CD4-positive, alpha-beta T cell (primary cell): ENCODE measurements around the gene RBM28. TPM values are rescaled to one million over a fixed set of nuclear protein-coding genes. Genes with fewer than 3 reads are reported as not detected.

ENCODE experiments used
- ATAC-seq: fragments of 200-7000 bp; cut with Tn5 transposase; one replicate; pipeline ENCODE4 v1.10.0; 2022; ENCODE audit warnings: mild to moderate bottlenecking; ENCODE audit not compliant: poor library complexity
- CTCF ChIA-PET: fragments of 350-600 bp; sonication (Branson Sonifier 250); formaldehyde crosslinking; loops from one replicate; lab custom pipeline; 2021; ENCODE audit warnings: antibody characterized with exemption, inconsistent platforms; lab: Charles Lee
- POLR2A ChIA-PET: fragments of 350-600 bp; sonication (Branson Sonifier 250); formaldehyde crosslinking; loops from one replicate; lab custom pipeline; 2021; ENCODE audit warnings: antibody characterized with exemption, inconsistent platforms; lab: Charles Lee
- DNase-seq, 14 experiments: peaks; one replicate each; pipeline ENCODE4 v3.0.0-alpha.2; 2013 to 2020; ENCODE audit warnings: mixed read lengths in 2 of 14
- H3K27ac ChIP-seq, 2 donors: one replicate each; pipeline versions ENCODE4 v1.5.1 to v1.7.0; 2013; ENCODE audit warnings: low read length in 2 of 2, low read depth in 1 of 2, mild to moderate bottlenecking in 1 of 2
- H3K27me3 ChIP-seq, 2 experiments: 1 replicate in 1 of 2; 2 replicates in 1 of 2; pipeline versions ENCODE4 v1.6.1 to v1.7.0; 2013; ENCODE audit warnings: low read length in 2 of 2, control low read depth in 1 of 2, mild to moderate bottlenecking in 1 of 2, moderate library complexity in 1 of 2; ENCODE audit not compliant: insufficient read depth in 2 of 2, control insufficient read depth in 1 of 2
- H3K36me3 ChIP-seq: one replicate; pipeline ENCODE4 v1.6.1; 2013; ENCODE audit warnings: low read length, control low read depth; ENCODE audit not compliant: insufficient read depth
- H3K4me1 ChIP-seq: one replicate; pipeline ENCODE4 v1.6.1; 2013; ENCODE audit warnings: low read length, control low read depth; ENCODE audit not compliant: insufficient read depth
- H3K4me3 ChIP-seq: one replicate; pipeline ENCODE4 v1.5.1; 2013; ENCODE audit warnings: mild to moderate bottlenecking, low read length, moderate library complexity
- H3K9me3 ChIP-seq, 2 experiments: 1 replicate in 1 of 2; 2 replicates in 1 of 2; pipeline versions ENCODE4 v1.6.1 to v1.7.0; 2013; ENCODE audit warnings: low read length in 2 of 2, mild to moderate bottlenecking in 2 of 2, control low read depth in 1 of 2, moderate library complexity in 1 of 2; ENCODE audit not compliant: control insufficient read depth in 1 of 2, insufficient read depth in 1 of 2
- H3K27ac Mint-ChIP-seq: one replicate; pipeline ENCODE4 v1.8.0; 2020; ENCODE audit warnings: mixed read lengths
- H3K27me3 Mint-ChIP-seq: one replicate; pipeline ENCODE4 v1.8.0; 2021; ENCODE audit warnings: mixed read lengths
- H3K36me3 Mint-ChIP-seq: one replicate; pipeline ENCODE4 v1.8.0; 2021; ENCODE audit warnings: low read depth, mixed read lengths
- H3K4me1 Mint-ChIP-seq: one replicate; pipeline ENCODE4 v1.8.0; 2021; ENCODE audit warnings: low read depth, mixed read lengths
- H3K4me3 Mint-ChIP-seq: one replicate; pipeline ENCODE4 v1.8.0; 2020; ENCODE audit warnings: mild to moderate bottlenecking, mixed read lengths
- H3K9me3 Mint-ChIP-seq: one replicate; pipeline ENCODE4 v1.8.0; 2020; ENCODE audit warnings: mixed read lengths
- intact Hi-C, 2 experiments: fragments of 100-400 bp; cut with DNase I in 1 of 2; cut with micrococcal nuclease in 1 of 2; formaldehyde crosslinking; loops; one replicate each; pipeline versions ENCODE4 v1.15.1 to v1.9.0; 2023 to 2025; cut with DNase I, micrococcal nuclease
- total RNA-seq, 174 experiments: library from RNA in 2 of 174; stranded (reverse) in 2 of 174; gene quantifications; one replicate each; pipeline ENCODE4 v1.2.3 and lab custom pipeline; 2021 to 2026
- TF ChIP-seq, protein P1 (sequence below): fragments of 200-600 bp; IDR thresholded peaks from one replicate; pipeline ENCODE4 v1.8.0; 2022; ENCODE audit warnings: antibody characterized with exemption, mild to moderate bottlenecking

Gene RBM28
- total RNA-seq, 2 experiments from 2014 or later = 10.1 to 10.5 TPM

DNA sequence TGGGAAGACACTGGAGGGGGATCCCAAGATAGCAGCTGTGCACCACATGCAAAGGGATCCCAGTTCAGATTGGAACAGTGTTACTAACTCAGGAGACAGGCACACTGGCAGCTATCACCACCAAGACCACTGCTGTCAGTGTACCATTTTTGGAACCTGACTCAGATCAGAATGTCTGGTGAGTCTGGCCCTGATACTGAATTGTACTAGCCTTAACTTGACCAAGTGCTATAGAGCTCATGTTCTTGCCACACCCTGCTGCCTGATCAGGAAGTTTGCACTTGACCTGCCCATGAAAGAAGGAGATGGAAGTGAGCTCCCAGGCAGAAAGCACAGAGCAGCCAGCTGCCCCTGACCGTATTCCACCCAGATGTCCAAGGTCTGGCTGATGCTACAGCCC lies 22.6 kb upstream of the RBM28 start:
- ChIA-PET CTCF (no interaction called here), POLR2A (no interaction called here)

DNA sequence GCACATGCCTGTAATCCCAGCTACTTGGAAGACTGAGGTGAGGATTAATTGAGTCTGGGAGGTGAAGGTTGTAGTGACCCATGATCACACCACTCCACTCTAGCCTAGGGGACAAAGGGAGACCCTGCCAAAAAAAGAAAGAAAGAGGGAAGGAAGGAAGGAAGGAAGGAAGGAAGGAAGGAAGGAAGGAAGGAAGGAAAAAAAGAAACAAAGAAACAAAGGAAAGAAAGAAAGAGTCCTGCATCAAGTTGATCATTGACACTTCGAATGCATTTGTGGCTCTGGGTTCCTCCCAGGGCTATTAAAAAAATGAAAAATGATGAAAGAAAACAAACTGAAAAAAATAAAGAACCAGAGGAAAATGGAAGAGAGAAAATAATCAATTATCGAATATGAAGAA lies 21.7 kb upstream of the RBM28 start:
- ATAC-seq = no peak
- DNase-seq = no peak
- ChIA-PET CTCF (no interaction called here), POLR2A (no interaction called here)
- H3K27ac Mint-ChIP-seq = no peak overlapping the region
- Histone ChIP-seq H3K27ac (no peak overlapping the region), H3K9me3 (no peaks in the 10 kb centered on the region), H3K4me1 (peaks cover 16% of the 10 kb centered on the region), H3K36me3 (no peaks in the 10 kb centered on the region), H3K27me3 (peaks cover 15 to 26% of the 10 kb centered on the region in 2 experiments), H3K4me3 (no peak overlapping the region)
- H3K4me1 Mint-ChIP-seq = peaks cover 17% of the 10 kb centered on the region
- TF ChIP-seq, protein P1, sequence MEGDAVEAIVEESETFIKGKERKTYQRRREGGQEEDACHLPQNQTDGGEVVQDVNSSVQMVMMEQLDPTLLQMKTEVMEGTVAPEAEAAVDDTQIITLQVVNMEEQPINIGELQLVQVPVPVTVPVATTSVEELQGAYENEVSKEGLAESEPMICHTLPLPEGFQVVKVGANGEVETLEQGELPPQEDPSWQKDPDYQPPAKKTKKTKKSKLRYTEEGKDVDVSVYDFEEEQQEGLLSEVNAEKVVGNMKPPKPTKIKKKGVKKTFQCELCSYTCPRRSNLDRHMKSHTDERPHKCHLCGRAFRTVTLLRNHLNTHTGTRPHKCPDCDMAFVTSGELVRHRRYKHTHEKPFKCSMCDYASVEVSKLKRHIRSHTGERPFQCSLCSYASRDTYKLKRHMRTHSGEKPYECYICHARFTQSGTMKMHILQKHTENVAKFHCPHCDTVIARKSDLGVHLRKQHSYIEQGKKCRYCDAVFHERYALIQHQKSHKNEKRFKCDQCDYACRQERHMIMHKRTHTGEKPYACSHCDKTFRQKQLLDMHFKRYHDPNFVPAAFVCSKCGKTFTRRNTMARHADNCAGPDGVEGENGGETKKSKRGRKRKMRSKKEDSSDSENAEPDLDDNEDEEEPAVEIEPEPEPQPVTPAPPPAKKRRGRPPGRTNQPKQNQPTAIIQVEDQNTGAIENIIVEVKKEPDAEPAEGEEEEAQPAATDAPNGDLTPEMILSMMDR = no peak
- H3K27me3 Mint-ChIP-seq = peaks cover 62% of the 10 kb centered on the region
- no peaks in the 10 kb centered on the region for H3K9me3 Mint-ChIP-seq
- intact Hi-C loops = no loop called here
- H3K4me3 Mint-ChIP-seq = no peak overlapping the region
- no peaks in the 10 kb centered on the region for H3K36me3 Mint-ChIP-seq

More for the DNA sequence above, 22.6 kb upstream of the RBM28 start:
- peaks cover 8% of the 10 kb centered on the region for H3K4me1 ChIP-seq
- Mint-ChIP-seq H3K9me3 (no peaks in the 10 kb centered on the region), H3K36me3 (no peaks in the 10 kb centered on the region), H3K27me3 (peaks cover 57% of the 10 kb centered on the region), H3K4me3 (no peak overlapping the region), H3K27ac (no peak overlapping the region), H3K4me1 (peaks cover 12% of the 10 kb centered on the region)
- no peak for DNase-seq
- H3K27ac ChIP-seq = no peak overlapping the region
- no peak for ATAC-seq
- no peak overlapping the region for H3K4me3 ChIP-seq
- no peaks in the 10 kb centered on the region for H3K36me3 ChIP-seq
- H3K27me3 ChIP-seq = peaks cover 14 to 26% of the 10 kb centered on the region in 2 experiments
- intact Hi-C loops = no loop called here
- no peaks in the 10 kb centered on the region for H3K9me3 ChIP-seq
- TF ChIP-seq, protein P1 = no peak

DNA sequence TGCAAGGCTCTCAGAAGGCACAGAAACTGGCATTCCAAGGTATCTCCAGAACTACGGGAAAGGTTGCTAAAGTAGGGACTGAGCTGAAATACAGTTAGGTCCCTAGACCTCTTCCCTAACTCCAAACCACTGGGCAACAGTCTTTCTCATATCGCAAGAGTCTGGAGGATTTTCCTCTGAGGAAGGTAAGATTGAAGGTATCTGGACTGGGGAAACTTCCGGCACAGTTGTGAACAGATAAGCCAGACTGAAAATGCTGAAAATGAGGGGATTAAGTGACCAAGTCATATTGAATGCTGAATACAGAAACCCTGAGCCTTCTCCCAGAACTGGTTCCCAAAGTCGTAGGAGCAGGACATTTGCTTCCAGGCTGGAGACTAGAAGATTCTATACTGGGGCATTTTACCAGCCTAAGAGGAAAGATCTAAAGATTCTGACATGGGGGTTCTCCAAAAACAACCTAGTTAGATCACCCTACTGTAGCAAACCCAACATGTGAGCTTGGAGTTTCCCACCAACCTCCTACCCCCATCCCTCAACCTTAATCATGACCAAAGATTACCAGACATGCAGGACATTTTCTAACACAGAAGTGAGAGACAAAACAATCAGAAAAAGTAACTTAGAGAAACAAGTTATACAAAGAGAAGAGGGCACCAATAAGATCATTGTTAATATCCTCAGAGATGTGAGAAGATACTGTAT lies 20.6 kb upstream of the RBM28 start:
- no peak overlapping the region for H3K27ac Mint-ChIP-seq
- CTCF ChIA-PET = interaction anchor here (0.6 kb wide), 1 partner anchor 10 kb away, joined by 4 read pairs; no protein-coding TSS in a partner anchor
- ATAC-seq = no peak

More for the DNA sequence above, 20.6 kb upstream of the RBM28 start:
- Mint-ChIP-seq H3K4me3 (no peak overlapping the region), H3K4me1 (peaks cover 17% of the 10 kb centered on the region), H3K9me3 (no peaks in the 10 kb centered on the region), H3K27me3 (peaks cover 62% of the 10 kb centered on the region), H3K36me3 (no peaks in the 10 kb centered on the region)
- POLR2A ChIA-PET = no interaction called here
- Histone ChIP-seq H3K9me3 (no peaks in the 10 kb centered on the region), H3K4me1 (peaks cover 21% of the 10 kb centered on the region), H3K4me3 (no peak overlapping the region), H3K27ac (no peak overlapping the region), H3K36me3 (no peaks in the 10 kb centered on the region), H3K27me3 (peaks cover 19 to 30% of the 10 kb centered on the region in 2 experiments)
- TF ChIP-seq, protein P1 = no peak
- intact Hi-C loops = no loop called here
- no peak for DNase-seq
